ENCODE data around the gene STING1.
"Not testable (repeated sequence)": the region's sequence is repeated elsewhere in the genome, so short reads cannot be mapped to it uniquely, and the experiment has no call there.

STING1 gene

GRCh38 chr5:139481122-139481533 lies 1.4 kb downstream of the STING1 start:
- peak overlapping the region; percentile 98 for H3K9ac ChIP-seq (ENCODE audit: low read depth, low read length, poor library complexity, severe bottlenecking)
- H3K4me3 ChIP-seq (ENCODE audit: low read length, poor library complexity, severe bottlenecking) = peak overlapping the region; percentile 89
- H2AFZ ChIP-seq (ENCODE audit: low read length) = no peak overlapping the region

GRCh38 chr5:139479729-139480128 lies 2.8 kb downstream of the STING1 start:
- H3K9me2 ChIP-seq (replicated peaks; ENCODE audit: low read depth, low read length); H3K27me3 ChIP-seq (ENCODE audit: insufficient read depth, low read length, poor library complexity, severe bottlenecking); H3K4me3 ChIP-seq (ENCODE audit: low read length, poor library complexity, severe bottlenecking); H2AFZ ChIP-seq (ENCODE audit: low read length); H3K9me3 ChIP-seq (ENCODE audit: insufficient read depth, low read depth, low read length); H3F3A ChIP-seq (ENCODE audit: low read depth): not testable (repeated sequence)
- H3K9ac ChIP-seq (ENCODE audit: low read depth, low read length, poor library complexity, severe bottlenecking) = peak overlapping the region; percentile 46
- peaks cover 68% of the 10 kb centered on the region for H3K4me1 ChIP-seq (ENCODE audit: insufficient read depth, low read length, poor library complexity, severe bottlenecking)
- peak overlapping the region; percentile 71 for H3K4me2 ChIP-seq (ENCODE audit: low read depth, low read length, poor library complexity, severe bottlenecking)
- peaks cover 25% of the 10 kb centered on the region for H4K20me1 ChIP-seq (ENCODE audit: insufficient read depth, low read length, poor library complexity, severe bottlenecking)
- H3K79me2 ChIP-seq (ENCODE audit: insufficient read depth, low read length) = peaks cover 62% of the 10 kb centered on the region
- H3K36me3 ChIP-seq (ENCODE audit: insufficient read depth, low read length) = peaks cover 16% of the 10 kb centered on the region; the same call in 1 of the 2 replicates

More at GRCh38 chr5:139481122-139481533, 1.4 kb downstream of the STING1 start:
- Histone ChIP-seq H3K36me3 (ENCODE audit: insufficient read depth, low read length) (peaks cover 10% of the 10 kb centered on the region; the same call in 1 of the 2 replicates), H3K27me3 (ENCODE audit: insufficient read depth, low read length, poor library complexity, severe bottlenecking) (no peaks in the 10 kb centered on the region), H4K20me1 (ENCODE audit: insufficient read depth, low read length, poor library complexity, severe bottlenecking) (peaks cover 25% of the 10 kb centered on the region), H3K9me3 (ENCODE audit: insufficient read depth, low read depth, low read length) (no peaks in the 10 kb centered on the region), H3K9me2 (replicated peaks; ENCODE audit: low read depth, low read length) (no peaks in the 10 kb centered on the region), H3K79me2 (ENCODE audit: insufficient read depth, low read length) (peaks cover 56% of the 10 kb centered on the region), H3F3A (ENCODE audit: low read depth) (peaks cover 8% of the 10 kb centered on the region; the same call in 1 of the 2 replicates), H3K4me2 (ENCODE audit: low read depth, low read length, poor library complexity, severe bottlenecking) (peak overlapping the region; percentile 92), H3K4me1 (ENCODE audit: insufficient read depth, low read length, poor library complexity, severe bottlenecking) (peaks cover 55% of the 10 kb centered on the region)
- TF ChIP-seq CTCF (conservative IDR thresholded peaks at IDR 0.05; ENCODE audit: low read length) = no peak
- no peak for TF ChIP-seq EZH2phosphoT487 (IDR thresholded peaks at IDR 0.05; ENCODE audit: borderline replicate concordance)

GRCh38 chr5:139478657-139479423 lies 3.7 kb downstream of the STING1 start:
- H3F3A ChIP-seq (ENCODE audit: low read depth); H3K9me3 ChIP-seq (ENCODE audit: insufficient read depth, low read depth, low read length); H3K9me2 ChIP-seq (replicated peaks; ENCODE audit: low read depth, low read length); H2AFZ ChIP-seq (ENCODE audit: low read length); H3K27me3 ChIP-seq (ENCODE audit: insufficient read depth, low read length, poor library complexity, severe bottlenecking): not testable (repeated sequence)
- H3K4me3 ChIP-seq (ENCODE audit: low read length, poor library complexity, severe bottlenecking) = peak overlapping the region; percentile 56
- H3K4me1 ChIP-seq (ENCODE audit: insufficient read depth, low read length, poor library complexity, severe bottlenecking) = peaks cover 77% of the 10 kb centered on the region
- peaks cover 71% of the 10 kb centered on the region for H3K79me2 ChIP-seq (ENCODE audit: insufficient read depth, low read length)
- H4K20me1 ChIP-seq (ENCODE audit: insufficient read depth, low read length, poor library complexity, severe bottlenecking) = peaks cover 25% of the 10 kb centered on the region
- peak overlapping the region; percentile 46 for H3K9ac ChIP-seq (ENCODE audit: low read depth, low read length, poor library complexity, severe bottlenecking)
- H3K4me2 ChIP-seq (ENCODE audit: low read depth, low read length, poor library complexity, severe bottlenecking) = peak overlapping the region; percentile 71
- peaks cover 16% of the 10 kb centered on the region; the same call in 1 of the 2 replicates for H3K36me3 ChIP-seq (ENCODE audit: insufficient read depth, low read length)

- Histone ChIP-seq H3F3A (ENCODE audit: low read depth) (no peaks in the 10 kb centered on the region), H3K4me2 (ENCODE audit: low read depth, low read length, poor library complexity, severe bottlenecking) (peak overlapping the region; percentile 87), H3K27me3 (ENCODE audit: insufficient read depth, low read length, poor library complexity, severe bottlenecking) (no peaks in the 10 kb centered on the region), H2AFZ (ENCODE audit: low read length) (no peak overlapping the region), H3K4me1 (ENCODE audit: insufficient read depth, low read length, poor library complexity, severe bottlenecking) (peaks cover 92% of the 10 kb centered on the region), H3K9me3 (ENCODE audit: insufficient read depth, low read depth, low read length) (no peaks in the 10 kb centered on the region), H3K9ac (ENCODE audit: low read depth, low read length, poor library complexity, severe bottlenecking) (peak overlapping the region; percentile 95), H3K4me3 (ENCODE audit: low read length, poor library complexity, severe bottlenecking) (peak overlapping the region; percentile 64), H3K79me2 (ENCODE audit: insufficient read depth, low read length) (peaks cover 90% of the 10 kb centered on the region), H4K20me1 (ENCODE audit: insufficient read depth, low read length, poor library complexity, severe bottlenecking) (peaks cover 20% of the 10 kb centered on the region), H3K36me3 (ENCODE audit: insufficient read depth, low read length) (peaks cover 16% of the 10 kb centered on the region; the same call in 1 of the 2 replicates), H3K9me2 (replicated peaks; ENCODE audit: low read depth, low read length) (no peaks in the 10 kb centered on the region)
- TF ChIP-seq CTCF (conservative IDR thresholded peaks at IDR 0.05; ENCODE audit: low read length) = no peak
- TF ChIP-seq EZH2phosphoT487 (IDR thresholded peaks at IDR 0.05; ENCODE audit: borderline replicate concordance) = no peak
These were observed 6.5 kb downstream of the STING1 start for GRCh38 chr5:139475865-139476617.
